NCI-H524 (cell line): ENCODE data around the gene RAC2.

Source experiments
- DNase-seq, 2 experiments: peaks; one replicate each; lab custom pipeline; 2025; lab: John Stamatoyannopoulos, UW

Gene RAC2

DNA sequence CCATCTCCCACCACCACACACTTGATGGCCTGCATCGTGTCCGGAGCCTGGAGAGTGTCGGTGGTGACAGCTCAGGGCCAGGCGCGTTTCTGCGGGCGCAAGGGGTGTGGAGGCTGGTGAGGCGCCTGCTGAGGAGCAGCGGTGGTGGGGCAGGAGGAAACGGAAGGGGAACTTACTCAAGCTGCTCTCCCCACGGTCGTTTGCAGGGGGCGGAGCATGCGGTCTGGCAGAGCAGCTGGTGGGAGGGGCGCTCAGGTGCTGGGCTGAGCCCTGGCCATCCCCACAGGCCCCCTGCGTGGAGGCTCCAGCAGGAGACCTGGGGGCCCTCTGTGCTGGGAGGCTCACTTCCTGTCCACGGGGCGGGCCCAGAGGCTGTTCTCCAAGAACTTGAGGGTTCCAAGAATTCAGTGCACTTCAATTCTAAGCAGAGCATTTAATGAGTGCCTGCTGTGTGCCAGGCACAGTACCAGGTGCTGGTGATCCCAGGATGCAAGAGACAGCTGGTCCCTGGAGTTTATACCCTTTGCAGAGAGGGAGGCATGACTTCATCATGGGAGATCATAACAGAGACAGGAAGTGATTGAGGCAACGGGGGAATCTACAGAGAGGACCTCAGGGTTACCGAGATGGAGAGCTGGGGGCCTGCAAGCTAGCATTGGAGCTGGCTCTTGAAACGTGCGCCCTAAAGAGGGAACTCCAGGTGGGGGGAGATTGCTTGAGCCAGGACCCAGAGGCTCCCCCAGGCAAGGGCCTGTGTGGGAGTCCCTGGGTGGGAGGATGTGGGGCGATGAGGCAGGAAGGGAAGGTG is at the start of gene RAC2:
Gene RAC2, minus strand, starts transcription at position 156 of the 808 bp plus-strand sequence. Its CDS starts 121 bp downstream, at position 35.
- DNase-seq = peak; percentile 19 to 63

DNA sequence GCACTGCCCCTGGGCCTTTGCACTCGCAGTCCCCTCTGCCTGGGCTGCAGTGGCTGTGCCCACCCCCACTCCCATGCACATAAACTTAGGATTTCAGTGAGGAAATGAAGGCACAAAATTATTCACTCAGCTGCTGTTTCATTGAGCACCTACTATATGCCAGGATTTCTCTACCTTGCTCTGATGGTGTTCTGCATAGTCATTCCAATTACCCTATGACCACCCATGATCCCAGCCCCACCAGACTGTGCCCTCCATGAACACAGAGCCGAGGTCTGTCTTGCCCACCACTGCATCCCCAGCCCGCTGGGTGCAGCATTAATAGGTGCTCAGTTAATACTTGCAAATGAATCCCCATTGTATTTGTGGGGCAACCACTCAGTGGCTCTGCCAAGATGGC is 49.1 kb upstream of the RAC2 start:
- no peak for DNase-seq

DNA sequence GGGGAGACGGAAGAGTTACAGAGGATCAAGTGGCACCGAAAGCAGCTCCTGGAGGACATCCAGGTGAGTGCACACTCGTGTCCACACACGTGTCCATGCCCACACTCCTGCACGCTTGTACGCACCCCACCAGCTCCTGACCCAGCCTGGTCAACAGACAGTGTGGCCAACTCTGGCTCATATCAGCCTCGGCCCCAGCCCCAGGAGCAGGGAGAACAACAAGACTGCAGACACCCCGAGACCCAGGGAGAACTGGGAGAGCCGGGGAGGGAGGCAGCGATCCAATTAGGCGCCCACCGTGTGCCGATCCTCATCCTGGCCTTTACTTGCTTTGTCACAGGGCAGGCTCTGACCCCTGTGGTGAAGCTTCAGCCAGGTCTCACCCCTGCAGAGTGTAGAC is 48.6 kb upstream of the RAC2 start:
- no peak for DNase-seq

DNA sequence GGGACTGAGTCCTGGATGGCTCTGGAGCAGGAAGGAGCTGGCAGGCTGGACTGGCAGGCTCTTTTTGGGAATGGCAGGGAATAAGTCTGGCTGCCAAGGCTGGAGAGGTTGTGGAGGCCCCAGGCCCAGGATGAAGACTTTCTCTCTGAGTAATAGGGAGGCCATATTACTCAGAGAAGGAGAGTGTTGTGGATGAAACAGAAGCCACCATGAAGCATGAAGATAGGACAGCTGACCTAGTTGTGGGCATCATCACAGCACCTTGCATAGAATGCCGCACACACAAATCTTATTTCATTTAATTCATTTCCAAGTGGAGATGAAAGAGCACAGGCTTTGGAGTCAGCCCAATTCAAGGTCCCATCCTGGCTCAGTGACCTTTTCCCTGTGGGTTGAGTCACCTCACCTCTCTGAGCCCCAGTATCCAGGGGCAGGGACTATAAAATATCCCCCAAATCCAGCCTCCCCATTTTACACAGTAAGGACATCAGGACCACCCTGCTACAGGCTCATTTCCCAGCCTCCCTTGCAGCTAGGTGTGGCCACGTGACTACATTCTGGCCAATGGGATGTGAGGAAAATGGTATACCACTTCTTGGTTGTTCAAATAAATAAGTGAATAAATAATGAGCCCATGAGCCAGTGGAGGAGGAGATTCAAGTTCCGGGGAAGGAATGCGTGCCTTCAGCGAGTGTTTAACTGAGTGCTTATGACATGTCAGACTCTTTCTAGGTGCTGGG is 47.7 kb upstream of the RAC2 start:
- no peak for DNase-seq

DNA sequence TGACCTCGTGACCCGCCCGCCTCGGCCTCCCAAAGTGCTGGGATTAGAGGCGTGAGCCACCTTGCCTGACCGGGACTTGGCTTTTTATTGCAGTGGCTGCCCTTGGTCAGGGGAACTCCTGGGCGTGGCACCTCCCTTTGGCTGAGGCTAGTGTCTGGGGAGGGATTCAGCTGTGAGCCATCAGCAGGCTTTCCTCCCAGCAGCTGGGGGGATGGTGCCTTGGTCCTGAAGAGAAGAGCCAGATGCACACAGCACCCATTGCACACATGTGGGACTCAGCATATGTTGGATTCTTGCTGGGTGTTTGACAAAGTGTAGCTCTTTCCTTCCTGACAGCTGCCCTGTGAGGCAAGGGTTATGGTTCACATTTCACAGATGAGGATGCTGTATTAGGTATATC is 46.7 kb upstream of the RAC2 start:
- DNase-seq = peak in 1 of 2 experiments; percentile 79

DNA sequence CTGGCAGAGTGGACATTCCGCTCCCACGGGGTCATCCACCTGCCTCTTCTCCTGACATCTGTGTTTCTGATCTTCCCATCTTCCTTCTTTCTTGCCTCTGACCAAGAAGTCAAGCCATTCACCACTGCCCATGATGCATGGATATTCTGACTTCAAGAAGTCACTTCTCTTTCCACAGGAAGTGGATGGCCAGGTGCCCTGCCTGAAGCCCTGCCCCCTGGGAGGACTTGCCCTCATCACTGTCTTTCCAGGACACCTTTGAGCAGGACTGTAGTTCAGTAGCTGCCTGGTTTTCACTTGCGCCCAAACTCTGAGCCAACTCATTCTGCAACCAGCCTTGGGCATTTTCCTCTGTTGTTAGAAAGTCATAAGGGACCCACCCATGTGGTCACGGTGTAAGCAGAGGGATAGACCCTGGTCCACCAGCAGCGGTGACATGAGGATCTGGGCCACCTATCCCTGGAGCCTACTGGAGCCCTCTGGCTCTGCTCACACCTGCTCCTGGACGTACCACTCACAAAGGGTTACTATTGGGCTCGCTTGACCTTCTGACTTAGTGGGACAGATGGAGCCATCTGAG is 45.2 kb upstream of the RAC2 start:
- no peak for DNase-seq

DNA sequence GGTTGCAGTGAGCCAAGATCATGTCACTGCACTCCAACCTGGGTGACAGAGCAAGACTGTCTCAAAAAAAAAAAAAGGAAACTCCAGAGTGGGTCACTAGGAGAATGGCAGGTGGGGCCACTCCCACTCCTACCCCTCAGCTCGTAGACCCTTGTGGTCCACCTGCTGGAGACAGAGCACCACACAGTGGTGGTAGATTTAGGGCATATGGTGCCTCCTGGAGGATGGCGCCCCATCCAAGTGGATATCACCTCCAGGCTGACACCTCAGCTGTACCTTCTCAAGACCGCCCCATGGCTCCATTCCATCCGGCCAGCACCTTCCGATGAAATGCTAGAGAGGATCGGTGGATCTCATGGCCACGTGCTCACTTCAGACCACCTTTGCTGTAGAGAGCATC is 44.5 kb upstream of the RAC2 start:
- DNase-seq = no peak

DNA sequence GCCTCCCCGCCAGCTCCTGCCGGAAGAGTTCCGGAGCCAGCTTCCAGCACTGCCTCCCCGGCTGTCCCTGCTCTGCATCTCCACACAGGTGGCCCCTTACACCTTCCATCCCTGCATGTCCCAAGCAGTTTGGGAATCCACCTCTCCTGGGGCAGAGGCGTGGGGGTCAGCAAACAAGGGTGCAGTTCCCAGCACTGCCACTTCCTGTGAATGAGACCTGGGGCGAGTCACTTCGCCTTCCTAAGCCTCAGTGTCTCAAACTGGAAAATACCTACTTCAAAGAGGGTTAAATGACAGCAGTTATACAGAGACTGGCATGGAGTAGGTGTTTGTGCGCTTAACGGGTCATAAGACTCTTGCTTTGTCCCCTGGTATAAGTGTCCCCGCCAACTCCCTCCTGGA is 43.5 kb upstream of the RAC2 start:
- DNase-seq = no peak

DNA sequence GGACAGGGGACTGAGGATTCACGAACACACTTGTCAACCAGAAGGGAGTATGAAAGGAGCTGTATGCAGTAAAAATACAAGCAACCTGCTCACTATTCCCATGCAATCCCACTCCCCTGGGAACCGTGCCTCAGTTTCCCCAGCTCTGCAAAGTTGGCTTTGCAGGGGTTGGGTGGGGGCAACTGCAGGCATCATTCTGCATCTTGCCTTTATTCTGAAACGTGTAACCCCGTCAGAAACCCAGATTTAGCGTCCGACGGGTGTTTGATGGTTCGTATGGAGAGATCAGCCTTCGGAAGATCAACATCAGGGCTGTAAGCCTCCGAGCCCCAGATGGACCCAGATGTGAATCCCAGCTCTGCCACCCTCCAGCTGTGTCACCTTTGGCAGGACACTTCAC is 41.9 kb upstream of the RAC2 start:
- DNase-seq = no peak

DNA sequence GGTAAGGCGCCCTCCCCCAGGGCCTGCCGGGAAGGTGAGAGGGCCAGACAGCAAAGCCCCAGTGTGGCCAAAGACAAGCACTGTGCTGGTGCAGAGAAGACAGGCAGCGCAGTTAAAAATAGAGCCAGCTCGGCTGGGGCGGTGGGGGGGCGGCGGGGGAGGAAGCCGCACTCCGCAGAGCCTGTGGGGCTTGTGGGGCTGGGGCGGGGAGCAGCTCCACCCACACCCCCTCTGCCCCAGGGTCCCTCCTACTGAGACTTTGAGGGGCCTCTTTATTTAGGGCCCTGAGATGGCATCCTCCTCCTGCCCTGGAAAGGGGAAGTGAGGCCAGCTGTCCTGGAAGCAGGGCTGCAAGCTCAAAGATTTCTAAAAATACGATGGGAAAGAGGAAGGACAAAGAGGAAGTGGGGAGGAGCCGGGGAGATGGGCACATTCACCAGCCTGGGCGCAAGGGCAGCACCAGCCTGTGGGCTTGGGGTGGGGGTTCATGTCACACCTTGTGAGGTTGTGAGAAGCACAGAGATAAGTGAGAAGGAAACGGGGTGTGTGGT is 40.8 kb upstream of the RAC2 start:
- no peak for DNase-seq

DNA sequence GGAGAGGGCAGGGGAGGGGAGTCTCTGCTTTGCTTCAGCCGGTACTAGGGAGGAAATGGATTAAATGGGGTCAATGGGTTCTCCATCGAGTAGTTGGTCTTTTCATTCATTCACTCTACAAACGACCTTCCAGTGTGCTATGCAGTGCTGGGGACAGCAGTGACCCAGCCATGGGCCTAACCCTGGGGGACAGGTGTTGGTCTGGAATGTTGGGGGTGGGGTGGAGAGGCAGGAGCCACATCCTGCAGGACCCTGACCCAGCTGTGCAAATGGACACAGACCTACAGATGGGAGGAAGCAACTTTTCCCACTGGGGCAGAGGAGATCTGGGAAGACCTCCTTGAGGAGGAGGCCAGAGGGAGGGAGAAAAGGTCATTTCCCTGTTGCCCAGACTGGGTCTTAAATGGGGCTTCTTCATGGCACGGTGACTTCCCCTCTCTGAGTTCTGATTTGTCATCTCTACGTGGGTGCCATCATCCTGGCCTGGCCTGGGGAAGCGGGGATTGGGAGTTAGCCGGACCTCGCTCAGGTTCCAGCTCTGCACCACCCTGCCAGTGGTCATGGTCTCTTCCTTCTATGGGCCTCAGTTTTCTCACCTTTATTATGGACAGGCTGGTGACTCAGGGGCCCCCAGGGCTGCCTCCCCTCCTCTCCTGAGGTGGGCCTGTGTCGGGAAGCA is 40.2 kb upstream of the RAC2 start:
- DNase-seq = no peak

DNA sequence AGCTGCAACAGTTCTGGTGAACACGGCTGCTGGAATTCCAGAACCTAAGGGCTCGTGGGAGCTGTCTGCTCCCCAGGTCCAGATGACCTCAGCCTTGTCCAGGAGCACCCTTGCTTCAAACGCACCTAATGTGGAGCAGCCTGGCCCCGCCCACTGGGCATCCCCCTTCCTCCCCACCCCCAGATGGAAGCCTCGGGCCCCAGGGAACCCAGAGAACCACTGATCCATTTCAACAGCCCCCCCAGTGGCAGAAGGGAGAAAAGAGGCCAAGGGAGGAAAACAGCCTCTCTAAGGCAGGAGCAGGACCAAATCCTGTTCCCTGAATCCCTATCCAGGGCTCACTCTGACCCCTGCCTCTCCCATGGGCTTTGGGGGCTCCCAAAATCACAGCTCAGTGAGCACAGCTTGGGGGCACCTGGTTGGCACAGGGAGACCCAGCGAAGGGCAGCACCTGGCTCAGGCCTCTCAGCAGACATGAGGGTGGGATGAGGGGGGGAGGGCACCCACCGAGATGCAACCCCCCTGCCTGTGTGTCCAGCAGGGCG is 39.4 kb upstream of the RAC2 start:
- DNase-seq = no peak

DNA sequence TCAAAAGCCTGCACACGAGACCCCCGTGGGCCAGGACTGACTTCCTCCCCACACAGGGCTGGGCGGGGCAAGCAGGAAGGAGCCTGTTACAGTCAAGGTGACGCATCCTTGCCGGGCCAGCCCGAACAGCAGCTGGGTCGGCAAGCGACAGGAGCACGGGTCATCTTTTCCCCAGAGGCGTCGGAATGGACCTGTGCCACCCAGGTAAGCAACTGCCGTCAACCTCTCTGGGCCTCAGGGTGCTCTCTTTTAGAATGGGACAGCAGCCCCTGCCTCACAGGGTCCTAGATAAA is 38.3 kb upstream of the RAC2 start, which contains the start of gene CYTH4:
Gene CYTH4, plus strand, starts transcription at position 124 of the 293 bp plus-strand sequence. Its CDS starts 62 bp downstream, at position 186.
- no peak for DNase-seq

DNA sequence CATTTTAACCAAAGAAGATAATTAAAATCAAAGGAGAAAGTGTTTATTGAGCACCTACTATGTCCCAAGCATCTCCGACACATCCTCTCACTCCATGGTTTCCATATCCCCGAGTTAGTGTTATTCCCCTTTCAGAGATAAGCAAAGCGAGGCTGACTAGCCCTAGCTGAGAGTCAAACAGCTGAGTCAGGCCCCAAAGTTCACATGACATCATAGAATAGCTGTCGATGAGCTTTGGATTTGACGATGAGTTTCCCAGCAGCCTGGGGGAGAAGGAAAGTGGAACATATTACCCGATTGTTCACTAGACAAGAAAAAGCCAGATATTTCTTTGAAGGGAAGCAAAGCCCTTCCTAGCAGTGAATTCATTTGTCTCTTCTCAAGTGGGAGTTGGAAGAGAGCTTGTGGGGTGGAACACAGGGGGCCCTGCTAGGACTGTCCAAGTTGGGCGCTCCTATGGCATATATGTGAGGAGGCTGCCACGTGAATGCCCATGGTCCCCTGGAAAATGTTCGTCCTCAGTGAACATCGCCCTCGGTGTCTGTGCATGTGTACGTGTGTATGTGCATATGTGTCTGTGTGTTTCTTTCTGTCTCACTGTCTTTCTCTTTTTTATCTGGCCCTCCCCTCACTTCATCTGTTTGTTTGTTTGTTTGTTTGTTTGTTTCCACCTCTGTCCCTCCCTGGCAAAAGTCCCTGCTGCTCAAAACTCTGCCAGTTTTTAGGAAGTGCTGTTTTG is 37.7 kb upstream of the RAC2 start:
- no peak for DNase-seq

DNA sequence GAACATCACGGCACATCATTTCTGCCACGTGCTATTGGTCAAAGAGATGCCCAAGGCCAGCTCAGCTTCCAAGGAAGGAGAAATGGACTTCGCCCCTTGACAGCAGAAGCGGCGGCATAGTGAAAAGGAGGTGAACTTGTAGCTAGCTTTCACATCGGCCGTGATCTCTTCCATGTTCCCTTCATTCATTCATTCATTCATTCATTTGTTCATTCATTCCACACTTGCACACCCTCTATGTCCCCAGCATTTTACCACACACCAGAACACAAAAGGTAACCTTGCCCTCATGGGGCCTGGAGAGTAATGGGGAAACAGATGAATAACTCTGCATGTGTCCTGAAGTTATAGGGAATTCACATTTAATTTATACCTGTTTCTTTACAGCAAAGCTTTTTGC is 37.1 kb upstream of the RAC2 start:
- no peak for DNase-seq

DNA sequence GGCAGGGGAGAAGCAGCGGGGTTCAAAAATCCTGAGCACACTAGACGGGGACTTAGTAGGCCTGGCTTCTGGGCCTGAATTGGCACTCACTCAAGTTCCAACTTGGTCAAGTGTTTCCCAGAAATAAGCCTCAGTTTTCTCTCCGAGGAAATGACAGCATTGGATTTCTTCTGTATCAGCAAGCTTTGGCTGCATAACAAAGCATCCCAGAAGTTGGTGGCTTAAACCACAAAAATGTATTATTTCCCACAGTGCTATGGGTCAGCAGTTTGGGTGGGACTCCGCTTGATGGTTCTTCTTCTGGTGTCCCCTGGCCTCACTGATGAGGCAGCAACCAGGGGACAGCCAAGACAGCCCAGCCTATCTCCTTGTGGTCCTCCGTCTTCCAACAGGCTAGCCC is 36.6 kb upstream of the RAC2 start:
- no peak for DNase-seq

DNA sequence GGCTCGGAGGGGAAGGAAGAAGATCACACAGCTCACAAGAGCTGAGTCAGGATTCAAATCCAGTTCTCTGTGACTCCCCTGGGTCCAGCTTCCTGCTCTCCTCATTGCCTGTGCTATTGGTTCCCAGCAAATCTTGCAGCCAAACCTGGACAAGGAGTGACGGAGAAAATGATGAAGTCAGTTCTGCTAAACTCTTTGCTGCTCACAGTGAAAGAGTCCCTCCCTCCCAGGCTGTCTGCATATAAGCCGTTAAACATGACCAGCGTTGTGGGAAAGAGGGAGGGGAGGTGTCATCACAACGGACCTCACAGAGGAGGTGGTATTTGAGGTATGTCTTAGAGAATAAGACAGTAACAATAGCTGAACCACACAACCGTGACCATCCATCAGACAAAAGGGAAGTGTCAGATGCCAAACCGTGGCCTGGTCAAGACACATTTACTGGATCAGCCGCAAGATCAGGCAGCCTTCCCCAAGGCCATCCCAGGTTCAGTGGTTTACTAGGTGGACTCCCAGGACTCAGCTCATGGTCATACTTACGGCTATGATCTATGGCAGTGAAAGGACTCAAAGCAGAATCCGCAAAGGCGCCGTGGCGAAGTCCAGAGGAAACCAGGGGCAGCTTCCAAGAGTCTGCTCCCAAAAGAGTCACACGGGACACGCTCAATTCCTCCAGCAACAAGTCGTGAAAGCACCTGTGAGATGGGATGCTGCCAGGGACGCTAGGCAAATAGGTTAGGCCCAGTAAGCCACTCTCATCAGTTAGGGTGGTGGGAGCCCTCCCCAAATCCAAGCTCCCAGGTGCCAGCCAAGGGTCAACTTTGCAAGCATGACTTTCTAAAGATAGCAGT is 35.5 kb upstream of the RAC2 start:
- DNase-seq = no peak

DNA sequence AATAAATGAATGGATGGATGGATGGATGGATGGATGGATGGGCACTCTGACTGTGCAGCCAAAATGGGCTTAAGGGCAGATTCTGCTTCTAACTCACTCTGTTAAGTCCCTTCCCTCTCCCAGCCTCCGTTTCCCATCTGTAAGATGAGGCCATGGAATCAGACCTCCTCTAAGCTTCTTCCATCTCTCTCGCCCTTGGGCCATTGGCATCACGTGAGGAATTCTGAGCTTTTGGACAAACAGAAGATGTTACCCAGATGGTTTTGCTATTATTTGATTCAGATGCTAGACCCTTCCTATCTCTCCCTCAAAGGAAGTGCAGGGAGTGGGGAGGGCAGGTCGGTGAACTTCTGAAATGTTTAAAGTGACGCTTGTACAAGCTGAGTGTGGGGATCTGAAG is 34.2 kb upstream of the RAC2 start:
- DNase-seq = no peak

DNA sequence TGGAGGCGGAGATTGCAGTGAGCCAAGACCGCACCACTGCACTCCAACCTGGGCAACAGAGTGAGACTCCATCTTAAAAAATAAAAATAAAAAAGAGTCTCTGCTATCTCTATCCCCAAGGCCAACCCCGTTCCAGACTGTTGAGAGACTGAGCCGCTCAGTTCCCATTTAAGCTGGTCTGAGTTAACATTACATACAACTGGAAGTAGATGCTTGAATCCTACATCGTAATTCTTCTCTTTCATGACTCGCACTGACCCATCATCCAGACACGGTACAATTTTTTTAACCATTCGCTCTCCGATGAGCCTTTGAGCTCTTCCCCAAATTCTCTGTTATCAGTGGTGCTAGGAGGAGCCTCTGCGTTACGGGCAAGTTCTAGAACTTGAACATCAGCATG is 33.3 kb upstream of the RAC2 start:
- DNase-seq = no peak

DNA sequence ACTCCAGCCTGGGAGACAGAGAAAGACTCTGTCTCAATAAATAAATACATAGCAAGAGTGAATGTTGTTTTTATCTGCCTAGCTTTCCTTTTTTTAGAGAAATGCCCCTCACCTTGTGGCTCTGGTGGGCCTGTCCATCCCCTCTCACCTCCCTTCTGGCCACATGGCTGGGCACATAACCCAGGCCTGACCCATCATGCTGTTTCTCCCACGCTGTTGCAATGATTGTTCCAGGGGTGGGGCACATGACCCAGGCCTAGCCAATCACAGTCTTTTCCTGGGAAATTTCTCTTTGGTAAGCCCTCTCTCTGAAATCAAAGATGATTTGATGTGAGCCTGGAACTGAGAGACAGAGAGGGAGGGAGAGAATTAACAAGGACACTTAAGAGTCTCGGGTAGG is 32.7 kb upstream of the RAC2 start:
- DNase-seq = no peak
